AML-193 (cell line): Measurements from ENCODE around the gene NFKBIA.
"Not testable (repeated sequence)": the region's sequence is repeated elsewhere in the genome, so short reads cannot be mapped to it uniquely, and the experiment has no call there.

Experiments
- DNase-seq, 2 experiments: peaks; one replicate each; lab custom pipeline; 2025; lab: John Stamatoyannopoulos, UW

The NFKBIA gene

GRCh38 chr14:35390577-35391387 lies 13.8 kb downstream of the NFKBIA start:
- DNase-seq: no peak

GRCh38 chr14:35389315-35389667 lies 15.3 kb downstream of the NFKBIA start:
- DNase-seq: no peak

GRCh38 chr14:35388656-35389314 lies 15.8 kb downstream of the NFKBIA start:
- DNase-seq: no peak

DNA sequence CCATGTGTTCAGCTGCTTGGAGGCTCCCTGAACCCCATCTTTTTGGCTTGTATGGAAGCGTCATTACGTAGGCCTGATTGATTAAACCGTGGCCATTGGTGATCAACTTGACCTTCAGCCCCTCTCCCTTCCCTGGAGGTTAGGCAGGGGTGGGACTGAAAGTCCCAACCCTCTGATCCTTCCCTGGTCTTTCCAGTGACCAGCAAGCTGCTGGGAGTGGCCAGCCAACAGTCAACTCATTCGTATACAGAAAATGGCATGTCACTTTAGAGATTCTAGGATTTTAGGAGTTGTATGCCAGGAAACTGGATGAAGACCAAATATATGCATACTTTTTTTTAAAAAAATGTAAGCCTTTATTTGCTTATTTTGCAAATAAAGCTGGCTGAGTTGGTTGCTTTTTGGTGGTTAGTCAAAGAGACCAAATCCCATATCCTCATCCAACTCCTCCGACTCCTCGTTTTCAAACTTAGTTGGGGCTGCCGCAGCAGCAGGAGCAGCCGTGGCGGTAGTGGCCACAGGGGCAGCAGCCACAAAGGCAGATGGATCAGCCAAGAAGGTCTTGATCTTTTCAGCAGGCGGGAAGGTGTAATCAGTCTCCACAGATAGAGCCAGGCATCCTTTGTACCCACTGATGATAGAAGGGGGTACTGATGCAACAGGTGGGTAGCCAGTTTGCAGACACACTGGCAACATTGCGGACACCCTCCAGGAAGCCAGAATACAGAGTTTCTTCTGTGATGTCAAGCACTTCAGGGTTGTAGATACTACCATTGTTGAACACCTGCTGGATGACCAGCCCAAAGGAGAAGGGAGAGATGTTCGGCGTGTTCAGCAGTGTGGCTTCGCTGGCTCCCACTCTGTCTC lies 16.6 kb downstream of the NFKBIA start:
- no peak for DNase-seq

- no peak for DNase-seq
Observed at GRCh38 chr14:35387219-35387618, 17.3 kb downstream of the NFKBIA start.

DNA sequence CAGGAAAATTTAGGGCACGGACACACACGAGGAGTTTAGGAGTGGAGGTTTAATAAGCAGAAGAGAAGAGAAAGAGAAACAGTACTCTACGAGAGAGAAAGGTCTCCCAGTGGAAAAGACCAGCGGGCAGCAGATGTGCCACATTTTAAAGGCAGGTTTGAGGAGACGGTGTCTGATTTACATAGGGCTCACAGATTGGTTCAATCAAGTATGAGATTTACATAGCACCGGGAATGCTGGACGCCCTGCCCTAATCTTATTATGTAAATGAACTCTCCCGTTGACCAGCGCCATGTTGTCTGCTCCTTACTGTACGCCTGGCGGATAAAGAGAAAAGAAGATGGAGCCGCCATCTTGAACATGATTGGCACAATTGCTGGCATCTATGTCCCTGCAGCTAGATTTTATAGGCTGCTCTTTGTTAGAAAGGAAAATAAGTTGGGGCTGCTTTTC lies 17.9 kb downstream of the NFKBIA start:
- no peak for DNase-seq

- DNase-seq: no peak
Observed at GRCh38 chr14:35385042-35385839, 19.3 kb downstream of the NFKBIA start.

DNA sequence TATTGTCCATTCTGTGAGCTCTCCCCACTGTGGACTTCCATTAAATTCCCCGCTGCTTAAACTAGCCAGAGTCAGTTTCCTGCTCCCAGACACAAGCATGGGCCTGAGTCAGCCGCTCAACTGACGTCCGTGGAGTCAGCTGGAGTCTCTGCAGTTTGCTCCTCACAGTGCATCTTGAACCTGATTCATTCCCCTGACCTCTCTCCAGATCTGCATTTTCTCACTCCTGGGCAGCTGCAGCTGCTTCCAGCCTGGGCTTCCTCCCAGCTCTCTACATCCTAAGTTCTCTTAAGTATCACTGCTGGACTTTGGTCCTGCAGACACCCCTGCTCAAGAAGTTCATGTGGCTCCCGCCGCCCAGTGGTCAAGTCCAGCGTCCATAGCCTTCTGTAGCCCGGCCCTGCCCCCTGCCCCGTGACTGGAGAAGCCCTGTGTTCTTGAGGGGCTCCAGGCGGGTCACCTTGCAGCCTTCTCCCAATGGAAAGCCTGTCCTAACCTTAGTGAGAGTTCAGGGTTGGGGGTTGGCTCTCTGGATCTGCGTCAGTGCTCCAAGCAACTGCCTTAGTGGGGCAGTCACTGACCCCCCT lies 20.0 kb downstream of the NFKBIA start:
- DNase-seq: no peak

DNA sequence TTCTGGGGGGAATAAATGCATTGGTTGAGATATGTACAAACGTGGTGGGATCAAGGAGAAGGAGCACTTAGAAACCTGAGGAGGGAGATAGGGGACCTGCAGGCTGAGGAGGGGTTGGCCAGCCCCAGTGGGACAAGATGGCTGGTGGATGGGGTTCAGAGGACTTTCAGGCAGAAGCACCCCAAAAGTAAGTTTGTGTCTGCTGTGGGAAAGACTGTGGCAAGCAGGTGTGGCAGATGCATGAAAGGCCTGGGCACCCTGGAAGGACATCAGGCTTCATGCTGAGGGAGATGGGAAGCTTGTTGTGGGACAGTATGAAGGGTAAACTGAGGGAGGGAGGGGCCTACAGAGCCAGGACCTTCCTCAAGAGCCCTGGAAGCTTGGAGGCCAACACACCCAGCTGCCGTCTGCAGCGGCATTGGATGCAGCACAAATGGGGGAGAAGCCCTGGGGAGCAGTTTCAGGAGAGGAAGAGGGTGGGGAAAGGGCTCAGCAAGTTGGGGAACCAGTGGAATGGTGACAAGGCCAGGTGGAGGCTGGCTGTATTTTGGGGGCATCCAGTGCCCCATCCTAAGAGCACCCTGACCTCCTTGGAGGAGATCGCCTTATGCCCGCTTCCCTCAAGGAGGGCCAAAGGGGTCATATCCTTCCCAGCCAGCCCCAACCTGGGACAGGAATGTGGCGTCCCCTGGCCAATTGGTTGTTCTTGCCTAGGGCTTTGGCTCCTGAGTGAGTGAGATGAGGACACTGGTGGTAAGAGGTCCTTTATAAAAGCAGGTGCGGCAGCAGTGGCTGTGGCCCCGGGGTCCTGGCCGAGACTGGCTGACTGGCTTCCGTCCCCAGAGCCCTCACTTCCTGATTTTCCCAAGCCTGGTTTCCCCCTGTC lies 20.7 kb downstream of the NFKBIA start:
- DNase-seq: no peak

- no peak for DNase-seq
Observed at GRCh38 chr14:35380794-35381193, 23.8 kb downstream of the NFKBIA start.

- DNase-seq: not testable (repeated sequence)
Observed at GRCh38 chr14:35379234-35379933, 25.2 kb downstream of the NFKBIA start.

DNA sequence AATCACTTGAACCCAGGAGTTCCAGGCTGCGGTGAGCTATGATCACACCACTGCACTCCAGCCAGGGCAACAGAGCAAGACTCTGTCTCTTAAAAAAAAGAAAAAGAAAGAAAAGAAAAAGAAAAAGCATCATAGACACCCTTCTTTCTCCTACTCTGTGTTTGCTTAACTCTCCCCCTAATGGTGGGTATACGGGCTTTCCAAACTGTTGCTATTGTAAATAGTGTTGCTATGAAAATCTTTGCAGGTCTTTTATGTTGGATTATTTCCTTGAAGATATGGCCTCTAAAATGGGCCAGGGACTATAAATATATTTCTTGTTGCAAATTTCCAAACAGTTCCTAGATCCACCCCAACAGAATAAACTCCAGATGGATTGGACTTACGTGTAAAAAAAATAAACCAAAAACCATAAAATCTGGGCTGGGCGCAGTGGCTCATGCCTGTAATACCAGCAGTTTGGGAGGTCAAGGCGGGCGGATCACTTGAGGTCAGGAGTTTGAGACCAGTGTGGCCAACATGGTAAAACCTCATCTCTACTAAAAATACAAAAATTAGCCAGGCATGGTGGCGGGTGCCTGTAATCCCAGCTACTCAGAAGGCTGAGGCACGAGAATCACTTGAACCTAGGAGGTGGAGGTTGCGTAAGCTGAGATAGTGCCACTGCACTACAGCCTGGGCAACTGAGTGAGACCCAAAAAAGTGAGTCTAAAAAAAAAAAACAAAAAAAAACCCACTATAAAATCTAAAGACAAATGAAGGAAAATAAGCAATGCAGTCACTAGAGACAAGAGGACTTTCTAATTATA lies 25.9 kb downstream of the NFKBIA start:
- DNase-seq: no peak

GRCh38 chr14:35375558-35376025 lies 29.0 kb downstream of the NFKBIA start:
- DNase-seq: no peak

- peak; percentile 57 to 66 for DNase-seq
Observed at GRCh38 chr14:35374263-35374712, 30.3 kb downstream of the NFKBIA start.

DNA sequence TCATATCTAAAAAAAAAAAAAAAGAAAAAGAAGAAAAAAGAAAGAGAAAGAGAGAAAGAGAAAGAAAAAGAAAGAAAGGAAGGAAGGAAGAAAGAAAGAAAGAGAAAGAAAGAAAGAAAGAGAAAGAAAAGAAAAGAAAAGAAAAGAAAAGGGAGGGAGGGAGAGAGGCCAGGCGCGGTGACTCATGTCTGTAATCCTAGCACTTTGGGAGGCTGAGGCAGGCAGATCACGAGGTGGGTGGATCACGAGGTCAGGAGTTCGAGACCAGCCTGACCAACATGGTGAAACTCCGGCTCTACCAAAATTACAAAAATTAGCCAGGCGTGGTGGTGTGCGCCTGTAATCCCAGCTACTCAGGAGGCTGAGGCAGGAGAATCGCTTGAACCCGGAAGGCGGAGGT lies 31.3 kb downstream of the NFKBIA start:
- DNase-seq: not testable (repeated sequence)

GRCh38 chr14:35370969-35371368 lies 33.6 kb downstream of the NFKBIA start:
- DNase-seq: no peak

GRCh38 chr14:35369701-35370191 lies 34.8 kb downstream of the NFKBIA start:
- no peak for DNase-seq
